ENCODE measurements around the gene ATRIP.
"Not testable (repeated sequence)": the region's sequence is repeated elsewhere in the genome, so short reads cannot be mapped to it uniquely, and the experiment has no call there.

The ATRIP gene

GRCh38 chr3:48459331-48459730 is 12.8 kb downstream of the ATRIP start:
- Histone ChIP-seq H3K36me3 (ENCODE audit: control insufficient read depth in 5 of 5, insufficient read depth in 5 of 5, low read length in 5 of 5) (peaks cover 14 to 73% (median 49%) of the 10 kb centered on the region in 5 donors), H3K27ac (ENCODE audit: low read depth, low read length) (no peak overlapping the region), H3K9me3 (ENCODE audit: control insufficient read depth in 5 of 5, low read length in 5 of 5) (no peaks in the 10 kb centered on the region), H3K4me1 (ENCODE audit: control insufficient read depth in 5 of 5, insufficient read depth in 5 of 5, low read length in 5 of 5) (no peaks in the 10 kb centered on the region), H3K9ac (ENCODE audit: low read length in 5 of 5) (no peak overlapping the region), H3K4me3 (ENCODE audit: low read depth in 1 of 5, low read length in 5 of 5) (no peak overlapping the region), H3K27me3 (ENCODE audit: control insufficient read depth in 5 of 5, insufficient read depth in 4 of 5, low read length in 5 of 5) (no peaks in the 10 kb centered on the region)

- Histone ChIP-seq H3K9me3 (ENCODE audit: control insufficient read depth in 5 of 5, low read length in 5 of 5) (no peaks in the 10 kb centered on the region), H3K4me3 (ENCODE audit: low read depth in 1 of 5, low read length in 5 of 5) (no peak overlapping the region), H3K36me3 (ENCODE audit: control insufficient read depth in 5 of 5, insufficient read depth in 5 of 5, low read length in 5 of 5) (peaks cover 11 to 75% (median 48%) of the 10 kb centered on the region in 5 donors), H3K27me3 (ENCODE audit: control insufficient read depth in 5 of 5, insufficient read depth in 4 of 5, low read length in 5 of 5) (no peaks in the 10 kb centered on the region), H3K9ac (ENCODE audit: low read length in 5 of 5) (no peak overlapping the region), H3K27ac (ENCODE audit: low read depth, low read length) (no peak overlapping the region), H3K4me1 (ENCODE audit: control insufficient read depth in 5 of 5, insufficient read depth in 5 of 5, low read length in 5 of 5) (peaks cover 0 to 5% (median 2%) of the 10 kb centered on the region in 5 donors)
Observed at GRCh38 chr3:48459773-48460516, 13.4 kb downstream of the ATRIP start.

GRCh38 chr3:48460517-48460902 is 14.0 kb downstream of the ATRIP start:
- Histone ChIP-seq H3K36me3 (ENCODE audit: control insufficient read depth in 5 of 5, insufficient read depth in 5 of 5, low read length in 5 of 5) (peaks cover 8 to 69% (median 45%) of the 10 kb centered on the region in 5 donors), H3K4me1 (ENCODE audit: control insufficient read depth in 5 of 5, insufficient read depth in 5 of 5, low read length in 5 of 5) (peaks cover 2 to 10% (median 8%) of the 10 kb centered on the region in 5 donors), H3K9me3 (ENCODE audit: control insufficient read depth in 5 of 5, low read length in 5 of 5) (no peaks in the 10 kb centered on the region)

GRCh38 chr3:48461767-48462166 is 15.2 kb downstream of the ATRIP start:
- not testable (repeated sequence) for H3K27me3 ChIP-seq (ENCODE audit: control insufficient read depth in 5 of 5, insufficient read depth in 4 of 5, low read length in 5 of 5); H3K4me3 ChIP-seq (ENCODE audit: low read depth in 1 of 5, low read length in 5 of 5); H3K9me3 ChIP-seq (ENCODE audit: control insufficient read depth in 5 of 5, low read length in 5 of 5); H3K9ac ChIP-seq (ENCODE audit: low read length in 5 of 5); H3K27ac ChIP-seq (ENCODE audit: low read depth, low read length)
- peaks cover 9 to 21% (median 19%) of the 10 kb centered on the region in 5 donors for H3K4me1 ChIP-seq (ENCODE audit: control insufficient read depth in 5 of 5, insufficient read depth in 5 of 5, low read length in 5 of 5)
- H3K36me3 ChIP-seq (ENCODE audit: control insufficient read depth in 5 of 5, insufficient read depth in 5 of 5, low read length in 5 of 5): peaks cover 8 to 61% (median 40%) of the 10 kb centered on the region in 5 donors

More at GRCh38 chr3:48460517-48460902, 14.0 kb downstream of the ATRIP start:
- Histone ChIP-seq H3K27ac (ENCODE audit: low read depth, low read length) (no peak overlapping the region), H3K4me3 (ENCODE audit: low read depth in 1 of 5, low read length in 5 of 5) (no peak overlapping the region), H3K9ac (ENCODE audit: low read length in 5 of 5) (no peak overlapping the region), H3K27me3 (ENCODE audit: control insufficient read depth in 5 of 5, insufficient read depth in 4 of 5, low read length in 5 of 5) (peaks cover 0 to under 1% (median 0%) of the 10 kb centered on the region in 5 donors)

- H3K9me3 ChIP-seq (ENCODE audit: control insufficient read depth in 5 of 5, low read length in 5 of 5): no peaks in the 10 kb centered on the region
- H3K27ac ChIP-seq (ENCODE audit: low read depth, low read length): no peak overlapping the region
- peaks cover 23 to 40% (median 38%) of the 10 kb centered on the region in 5 donors for H3K4me1 ChIP-seq (ENCODE audit: control insufficient read depth in 5 of 5, insufficient read depth in 5 of 5, low read length in 5 of 5)
- no peak overlapping the region for H3K4me3 ChIP-seq (ENCODE audit: low read depth in 1 of 5, low read length in 5 of 5)
- H3K27me3 ChIP-seq (ENCODE audit: control insufficient read depth in 5 of 5, insufficient read depth in 4 of 5, low read length in 5 of 5): peaks cover 0 to 5% (median 0%) of the 10 kb centered on the region in 5 donors
- H3K9ac ChIP-seq (ENCODE audit: low read length in 5 of 5): no peak overlapping the region
- peaks cover 6 to 70% (median 49%) of the 10 kb centered on the region in 5 donors for H3K36me3 ChIP-seq (ENCODE audit: control insufficient read depth in 5 of 5, insufficient read depth in 5 of 5, low read length in 5 of 5)
Observed at GRCh38 chr3:48463703-48464102, 17.2 kb downstream of the ATRIP start.

GRCh38 chr3:48464713-48465221 is 18.2 kb downstream of the ATRIP start:
- Histone ChIP-seq H3K4me3 (ENCODE audit: low read depth in 1 of 5, low read length in 5 of 5) (peak overlapping the region in 1 of 5 donors; percentile 1), H3K9ac (ENCODE audit: low read length in 5 of 5) (peak overlapping the region in 1 of 5 donors; percentile 45), H3K9me3 (ENCODE audit: control insufficient read depth in 5 of 5, low read length in 5 of 5) (no peaks in the 10 kb centered on the region), H3K27me3 (ENCODE audit: control insufficient read depth in 5 of 5, insufficient read depth in 4 of 5, low read length in 5 of 5) (peaks cover 0 to 5% (median 0%) of the 10 kb centered on the region in 5 donors), H3K36me3 (ENCODE audit: control insufficient read depth in 5 of 5, insufficient read depth in 5 of 5, low read length in 5 of 5) (peaks cover 0 to 70% (median 49%) of the 10 kb centered on the region in 5 donors), H3K4me1 (ENCODE audit: control insufficient read depth in 5 of 5, insufficient read depth in 5 of 5, low read length in 5 of 5) (peaks cover 26 to 51% (median 49%) of the 10 kb centered on the region in 5 donors), H3K27ac (ENCODE audit: low read depth, low read length) (peak overlapping the region; percentile 99)

- peaks cover 26 to 55% (median 53%) of the 10 kb centered on the region in 5 donors for H3K4me1 ChIP-seq (ENCODE audit: control insufficient read depth in 5 of 5, insufficient read depth in 5 of 5, low read length in 5 of 5)
- H3K36me3 ChIP-seq (ENCODE audit: control insufficient read depth in 5 of 5, insufficient read depth in 5 of 5, low read length in 5 of 5): peaks cover 0 to 70% (median 46%) of the 10 kb centered on the region in 5 donors
- H3K27me3 ChIP-seq (ENCODE audit: control insufficient read depth in 5 of 5, insufficient read depth in 4 of 5, low read length in 5 of 5): peaks cover 0 to 5% (median 0%) of the 10 kb centered on the region in 5 donors
- peak overlapping the region in 3 of 5 donors; percentile 1 to 11 (median 2) for H3K4me3 ChIP-seq (ENCODE audit: low read depth in 1 of 5, low read length in 5 of 5)
- no peaks in the 10 kb centered on the region for H3K9me3 ChIP-seq (ENCODE audit: control insufficient read depth in 5 of 5, low read length in 5 of 5)
- peak overlapping the region; percentile 99 for H3K27ac ChIP-seq (ENCODE audit: low read depth, low read length)
- H3K9ac ChIP-seq (ENCODE audit: low read length in 5 of 5): peak overlapping the region in 4 of 5 donors; percentile 21 to 96 (median 54)
Observed at GRCh38 chr3:48465237-48465530, 18.6 kb downstream of the ATRIP start.

GRCh38 chr3:48465531-48466378 is 19.2 kb downstream of the ATRIP start:
- Histone ChIP-seq H3K27me3 (ENCODE audit: control insufficient read depth in 5 of 5, insufficient read depth in 4 of 5, low read length in 5 of 5) (peaks cover 0 to 5% (median 0%) of the 10 kb centered on the region in 5 donors), H3K36me3 (ENCODE audit: control insufficient read depth in 5 of 5, insufficient read depth in 5 of 5, low read length in 5 of 5) (peaks cover 0 to 68% (median 40%) of the 10 kb centered on the region in 5 donors), H3K4me1 (ENCODE audit: control insufficient read depth in 5 of 5, insufficient read depth in 5 of 5, low read length in 5 of 5) (peaks cover 26 to 60% (median 59%) of the 10 kb centered on the region in 5 donors), H3K9ac (ENCODE audit: low read length in 5 of 5) (peak overlapping the region; percentile 86 to 96 (median 90)), H3K4me3 (ENCODE audit: low read depth in 1 of 5, low read length in 5 of 5) (peak overlapping the region; percentile 75 to 86 (median 78)), H3K27ac (ENCODE audit: low read depth, low read length) (peak overlapping the region; percentile 99), H3K9me3 (ENCODE audit: control insufficient read depth in 5 of 5, low read length in 5 of 5) (no peaks in the 10 kb centered on the region)

- no peaks in the 10 kb centered on the region for H3K9me3 ChIP-seq (ENCODE audit: control insufficient read depth in 5 of 5, low read length in 5 of 5)
Observed at GRCh38 chr3:48466386-48467109, 20.0 kb downstream of the ATRIP start.

More at GRCh38 chr3:48466386-48467109, 20.0 kb downstream of the ATRIP start:
- peak overlapping the region; percentile 86 to 96 (median 90) for H3K9ac ChIP-seq (ENCODE audit: low read length in 5 of 5)
- H3K27me3 ChIP-seq (ENCODE audit: control insufficient read depth in 5 of 5, insufficient read depth in 4 of 5, low read length in 5 of 5): peaks cover 0 to 5% (median 0%) of the 10 kb centered on the region in 5 donors
- H3K4me1 ChIP-seq (ENCODE audit: control insufficient read depth in 5 of 5, insufficient read depth in 5 of 5, low read length in 5 of 5): peaks cover 26 to 66% (median 60%) of the 10 kb centered on the region in 5 donors
- H3K4me3 ChIP-seq (ENCODE audit: low read depth in 1 of 5, low read length in 5 of 5): peak overlapping the region; percentile 75 to 86 (median 78)
- H3K36me3 ChIP-seq (ENCODE audit: control insufficient read depth in 5 of 5, insufficient read depth in 5 of 5, low read length in 5 of 5): peaks cover 0 to 60% (median 34%) of the 10 kb centered on the region in 5 donors
- H3K27ac ChIP-seq (ENCODE audit: low read depth, low read length): peak overlapping the region; percentile 99

All from subcutaneous abdominal adipose tissue (tissue), 5 donors.